Lung (tissue), 12 donors: ENCODE data around the gene ADAMTS14. TPM values are rescaled to one million over a fixed set of nuclear protein-coding genes. Genes with fewer than 3 reads are reported as not detected.

ENCODE experiments used
- ATAC-seq: fragments of 200-7000 bp; cut with Tn5 transposase; one replicate; pipeline ENCODE4 v1.9.1; 2020; ENCODE audit warnings: moderate number of reproducible peaks; ENCODE audit not compliant: insufficient read depth, low FRiP score
- DNase-seq, 3 donors: peaks; one replicate each; pipeline ENCODE4 v3.0.0-alpha.2; 2013 to 2017
- H3K27ac ChIP-seq, 2 donors: one replicate each; pipeline ENCODE4 v1.5.1; 2013; ENCODE audit warnings: mild to moderate bottlenecking in 2 of 2, moderate library complexity in 2 of 2, control low read depth in 1 of 2, inconsistent platforms in 1 of 2, low read depth in 1 of 2, low read length in 1 of 2
- H3K27me3 ChIP-seq, 3 donors: one replicate each; pipeline ENCODE4 v1.5.1; 2013; ENCODE audit warnings: low read length in 2 of 3; ENCODE audit not compliant: control insufficient read depth in 3 of 3, insufficient read depth in 3 of 3
- H3K36me3 ChIP-seq, 4 donors: one replicate each; pipeline ENCODE4 v1.5.1; 2013; ENCODE audit warnings: low read length in 4 of 4, mild to moderate bottlenecking in 1 of 4, moderate library complexity in 1 of 4; ENCODE audit not compliant: control insufficient read depth in 4 of 4, insufficient read depth in 4 of 4
- H3K4me1 ChIP-seq, 5 donors: one replicate each; pipeline ENCODE4 v1.5.1; 2013; ENCODE audit warnings: low read length in 5 of 5, mild to moderate bottlenecking in 2 of 5, moderate library complexity in 1 of 5; ENCODE audit not compliant: control insufficient read depth in 5 of 5, insufficient read depth in 5 of 5
- H3K4me3 ChIP-seq: one replicate; pipeline ENCODE4 v1.5.1; 2013; ENCODE audit warnings: mild to moderate bottlenecking, control low read depth, moderate library complexity
- H3K9ac ChIP-seq, 2 donors: one replicate each; pipeline ENCODE4 v1.5.1; 2013; ENCODE audit warnings: low read length in 2 of 2, control low read depth in 1 of 2; ENCODE audit not compliant: insufficient read depth in 1 of 2
- H3K9me3 ChIP-seq, 4 donors: one replicate each; pipeline ENCODE4 v1.5.1; 2013; ENCODE audit warnings: low read length in 3 of 4, mild to moderate bottlenecking in 1 of 4, moderate library complexity in 1 of 4; ENCODE audit not compliant: control insufficient read depth in 4 of 4, insufficient read depth in 3 of 4
- WGBS, 2 donors: extraction: QIAGEN DNeasy Blood & Tissue Kit; methylation state at CpG; one replicate each; pipeline ENCODE4 v1.1.7; 2013; 5-methylcytosine and 5-hydroxymethylcytosine counted together
- polyA plus RNA-seq, 2 donors: library from polyadenylated mRNA; stranded (reverse); fragments of 200-250 nt; gene quantifications; one replicate each; pipeline ENCODE4 v1.2.1, GENCODE V29; 2013
- total RNA-seq, 2 donors: library from RNA; depleted of rRNA in 1 of 2; stranded (reverse); fragments of >200 nt in 1 of 2; gene quantifications; one replicate each; pipeline ENCODE4 v1.2.1, GENCODE V29; 2014 to 2021
- TF ChIP-seq, protein P1 (sequence below): IDR thresholded peaks from 2 replicates; pipeline ENCODE4 v1.5.1; 2012; ENCODE audit warnings: mild to moderate bottlenecking; ENCODE audit errors: control extremely low read depth, extremely low read depth
- donor health status: control.
- donor health status: control.
- donor health status: Bipolar disorder and iron deficiency.
- donor health status: healthy.
- donor health status: DM: yes; HTN: yes; CAD: no.

The ADAMTS14 gene
- total and polyA plus RNA-seq, 4 donors, result 0.47 to 3.9 (median 1.2) TPM

- DNase-seq, result no peak
- Histone ChIP-seq H3K4me3 (no peak overlapping the region), H3K36me3 (no peaks in the 10 kb centered on the region), H3K4me1 (peaks cover 0 to 28% (median 6%) of the 10 kb centered on the region in 5 donors), H3K27ac (no peak overlapping the region), H3K9me3 (no peaks in the 10 kb centered on the region), H3K9ac (no peak overlapping the region), H3K27me3 (no peaks in the 10 kb centered on the region)
- WGBS, 2 donors, result 40 to 62% methylated on average over 7 of the region's 7 CpGs
- TF ChIP-seq, protein P1, sequence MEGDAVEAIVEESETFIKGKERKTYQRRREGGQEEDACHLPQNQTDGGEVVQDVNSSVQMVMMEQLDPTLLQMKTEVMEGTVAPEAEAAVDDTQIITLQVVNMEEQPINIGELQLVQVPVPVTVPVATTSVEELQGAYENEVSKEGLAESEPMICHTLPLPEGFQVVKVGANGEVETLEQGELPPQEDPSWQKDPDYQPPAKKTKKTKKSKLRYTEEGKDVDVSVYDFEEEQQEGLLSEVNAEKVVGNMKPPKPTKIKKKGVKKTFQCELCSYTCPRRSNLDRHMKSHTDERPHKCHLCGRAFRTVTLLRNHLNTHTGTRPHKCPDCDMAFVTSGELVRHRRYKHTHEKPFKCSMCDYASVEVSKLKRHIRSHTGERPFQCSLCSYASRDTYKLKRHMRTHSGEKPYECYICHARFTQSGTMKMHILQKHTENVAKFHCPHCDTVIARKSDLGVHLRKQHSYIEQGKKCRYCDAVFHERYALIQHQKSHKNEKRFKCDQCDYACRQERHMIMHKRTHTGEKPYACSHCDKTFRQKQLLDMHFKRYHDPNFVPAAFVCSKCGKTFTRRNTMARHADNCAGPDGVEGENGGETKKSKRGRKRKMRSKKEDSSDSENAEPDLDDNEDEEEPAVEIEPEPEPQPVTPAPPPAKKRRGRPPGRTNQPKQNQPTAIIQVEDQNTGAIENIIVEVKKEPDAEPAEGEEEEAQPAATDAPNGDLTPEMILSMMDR, result no peak
- no peak for ATAC-seq
These were observed 87.5 kb downstream of the ADAMTS14 start for GRCh38 chr10:70759781-70760180.

DNA sequence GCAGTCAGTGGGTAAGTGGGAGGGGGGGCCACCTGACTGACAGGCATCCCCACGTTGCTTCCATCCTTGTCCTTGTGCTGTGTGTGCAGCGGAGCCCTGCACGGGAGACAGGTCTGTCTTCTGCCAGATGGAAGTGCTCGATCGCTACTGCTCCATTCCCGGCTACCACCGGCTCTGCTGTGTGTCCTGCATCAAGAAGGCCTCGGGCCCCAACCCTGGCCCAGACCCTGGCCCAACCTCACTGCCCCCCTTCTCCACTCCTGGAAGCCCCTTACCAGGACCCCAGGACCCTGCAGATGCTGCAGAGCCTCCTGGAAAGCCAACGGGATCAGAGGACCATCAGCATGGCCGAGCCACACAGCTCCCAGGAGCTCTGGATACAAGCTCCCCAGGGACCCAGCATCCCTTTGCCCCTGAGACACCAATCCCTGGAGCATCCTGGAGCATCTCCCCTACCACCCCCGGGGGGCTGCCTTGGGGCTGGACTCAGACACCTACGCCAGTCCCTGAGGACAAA lies 88.0 kb downstream of the ADAMTS14 start:
- Histone ChIP-seq H3K9ac (no peak overlapping the region), H3K36me3 (no peaks in the 10 kb centered on the region), H3K9me3 (no peaks in the 10 kb centered on the region), H3K4me1 (peaks cover 0 to 28% (median 6%) of the 10 kb centered on the region in 5 donors), H3K27ac (no peak overlapping the region), H3K27me3 (no peaks in the 10 kb centered on the region), H3K4me3 (no peak overlapping the region)
- ATAC-seq (no peak), DNase-seq (peak in 1 of 3 donors; percentile 22)
- WGBS, 2 donors, result 78 to 81% methylated on average over 12 of the region's 12 CpGs
- TF ChIP-seq, protein P1, result no peak

DNA sequence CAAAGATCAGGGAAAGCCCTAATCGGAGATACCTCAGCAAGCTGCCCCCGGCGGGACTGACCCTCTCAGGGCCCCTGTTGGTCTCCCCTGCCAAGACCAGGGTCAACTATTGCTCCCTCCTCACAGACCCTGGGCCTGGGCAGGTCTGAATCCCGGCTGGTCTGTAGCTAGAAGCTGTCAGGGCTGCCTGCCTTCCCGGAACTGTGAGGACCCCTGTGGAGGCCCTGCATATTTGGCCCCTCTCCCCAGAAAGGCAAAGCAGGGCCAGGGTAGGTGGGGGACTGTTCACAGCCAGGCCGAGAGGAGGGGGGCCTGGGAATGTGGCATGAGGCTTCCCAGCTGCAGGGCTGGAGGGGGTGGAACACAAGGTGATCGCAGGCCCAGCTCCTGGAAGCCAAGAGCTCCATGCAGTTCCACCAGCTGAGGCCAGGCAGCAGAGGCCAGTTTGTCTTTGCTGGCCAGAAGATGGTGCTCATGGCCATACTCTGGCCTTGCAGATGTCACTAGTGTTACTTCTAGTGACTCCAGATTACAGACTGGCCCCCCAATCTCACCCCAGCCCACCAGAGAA lies 88.8 kb downstream of the ADAMTS14 start:
- no peak overlapping the region for H3K4me3 ChIP-seq
- peaks cover 0 to 28% (median 6%) of the 10 kb centered on the region in 5 donors for H3K4me1 ChIP-seq
- ATAC-seq, result no peak
- peak overlapping the region in 1 of 2 donors; percentile 26 for H3K9ac ChIP-seq
- H3K27me3 ChIP-seq, result no peaks in the 10 kb centered on the region
- no peak overlapping the region for H3K27ac ChIP-seq
- H3K9me3 ChIP-seq, result peaks cover 0 to under 1% (median 0%) of the 10 kb centered on the region in 4 donors
- peak; percentile 86 to 95 (median 92) for DNase-seq
- H3K36me3 ChIP-seq, result no peaks in the 10 kb centered on the region
- TF ChIP-seq, protein P1, result no peak
- WGBS, 2 donors, result 75 to 94% methylated on average over 7 of the region's 7 CpGs
